ENCODE results near the gene TNK2. TPM values are rescaled to one million over a fixed set of nuclear protein-coding genes. Genes with fewer than 3 reads are reported as not detected.

Gene TNK2
- total RNA-seq, 1 experiment from 2014 or later = 55.1 TPM

- no peaks in the 10 kb centered on the region for H3K79me2 ChIP-seq (ENCODE audit: insufficient read depth, low read length)
- CTCF ChIA-PET = interaction anchor here (0.7 to 1.6 kb wide), 2 partner anchors 27 to 39 kb away, joined by 3 to 6 read pairs; no protein-coding TSS in a partner anchor
- no peaks in the 10 kb centered on the region for H4K20me1 ChIP-seq (ENCODE audit: insufficient read depth)
- DNase-seq (ENCODE audit: low read depth, low spot score) = no peak
- POLR2A ChIA-PET = no interaction called here
- H2AFZ ChIP-seq (ENCODE audit: low read depth, low read length, poor library complexity, severe bottlenecking) = no peak overlapping the region
- H3K4me3 ChIP-seq (replicated peaks in 1 of 2; ENCODE audit: low read depth in 1 of 2, low read length in 2 of 2) = no peak overlapping the region
- H3K9ac ChIP-seq (ENCODE audit: low read length) = no peak overlapping the region
- H3K4me1 ChIP-seq (ENCODE audit: control insufficient read depth in 1 of 2, insufficient read depth in 2 of 2, low read length in 2 of 2) = peaks cover 0 to 2% of the 10 kb centered on the region in 2 experiments; a peak in 2 of 4 replicates
- ATAC-seq = no peak
- H3K27me3 ChIP-seq (ENCODE audit: insufficient read depth, low read length) = no peaks in the 10 kb centered on the region
- TF ChIP-seq, protein P1, sequence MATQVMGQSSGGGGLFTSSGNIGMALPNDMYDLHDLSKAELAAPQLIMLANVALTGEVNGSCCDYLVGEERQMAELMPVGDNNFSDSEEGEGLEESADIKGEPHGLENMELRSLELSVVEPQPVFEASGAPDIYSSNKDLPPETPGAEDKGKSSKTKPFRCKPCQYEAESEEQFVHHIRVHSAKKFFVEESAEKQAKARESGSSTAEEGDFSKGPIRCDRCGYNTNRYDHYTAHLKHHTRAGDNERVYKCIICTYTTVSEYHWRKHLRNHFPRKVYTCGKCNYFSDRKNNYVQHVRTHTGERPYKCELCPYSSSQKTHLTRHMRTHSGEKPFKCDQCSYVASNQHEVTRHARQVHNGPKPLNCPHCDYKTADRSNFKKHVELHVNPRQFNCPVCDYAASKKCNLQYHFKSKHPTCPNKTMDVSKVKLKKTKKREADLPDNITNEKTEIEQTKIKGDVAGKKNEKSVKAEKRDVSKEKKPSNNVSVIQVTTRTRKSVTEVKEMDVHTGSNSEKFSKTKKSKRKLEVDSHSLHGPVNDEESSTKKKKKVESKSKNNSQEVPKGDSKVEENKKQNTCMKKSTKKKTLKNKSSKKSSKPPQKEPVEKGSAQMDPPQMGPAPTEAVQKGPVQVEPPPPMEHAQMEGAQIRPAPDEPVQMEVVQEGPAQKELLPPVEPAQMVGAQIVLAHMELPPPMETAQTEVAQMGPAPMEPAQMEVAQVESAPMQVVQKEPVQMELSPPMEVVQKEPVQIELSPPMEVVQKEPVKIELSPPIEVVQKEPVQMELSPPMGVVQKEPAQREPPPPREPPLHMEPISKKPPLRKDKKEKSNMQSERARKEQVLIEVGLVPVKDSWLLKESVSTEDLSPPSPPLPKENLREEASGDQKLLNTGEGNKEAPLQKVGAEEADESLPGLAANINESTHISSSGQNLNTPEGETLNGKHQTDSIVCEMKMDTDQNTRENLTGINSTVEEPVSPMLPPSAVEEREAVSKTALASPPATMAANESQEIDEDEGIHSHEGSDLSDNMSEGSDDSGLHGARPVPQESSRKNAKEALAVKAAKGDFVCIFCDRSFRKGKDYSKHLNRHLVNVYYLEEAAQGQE (IDR thresholded peaks at IDR 0.05; ENCODE audit: low read depth) = no peak
- no peak for TF ChIP-seq ELF1 (IDR thresholded peaks at IDR 0.05; ENCODE audit: borderline replicate concordance, low read depth)
- TF ChIP-seq ZNF274 (IDR thresholded peaks at IDR 0.05; ENCODE audit: low read depth, low read length) = no peak
- TF ChIP-seq, protein P2, sequence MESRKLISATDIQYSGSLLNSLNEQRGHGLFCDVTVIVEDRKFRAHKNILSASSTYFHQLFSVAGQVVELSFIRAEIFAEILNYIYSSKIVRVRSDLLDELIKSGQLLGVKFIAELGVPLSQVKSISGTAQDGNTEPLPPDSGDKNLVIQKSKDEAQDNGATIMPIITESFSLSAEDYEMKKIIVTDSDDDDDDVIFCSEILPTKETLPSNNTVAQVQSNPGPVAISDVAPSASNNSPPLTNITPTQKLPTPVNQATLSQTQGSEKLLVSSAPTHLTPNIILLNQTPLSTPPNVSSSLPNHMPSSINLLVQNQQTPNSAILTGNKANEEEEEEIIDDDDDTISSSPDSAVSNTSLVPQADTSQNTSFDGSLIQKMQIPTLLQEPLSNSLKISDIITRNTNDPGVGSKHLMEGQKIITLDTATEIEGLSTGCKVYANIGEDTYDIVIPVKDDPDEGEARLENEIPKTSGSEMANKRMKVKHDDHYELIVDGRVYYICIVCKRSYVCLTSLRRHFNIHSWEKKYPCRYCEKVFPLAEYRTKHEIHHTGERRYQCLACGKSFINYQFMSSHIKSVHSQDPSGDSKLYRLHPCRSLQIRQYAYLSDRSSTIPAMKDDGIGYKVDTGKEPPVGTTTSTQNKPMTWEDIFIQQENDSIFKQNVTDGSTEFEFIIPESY (IDR thresholded peaks at IDR 0.05; ENCODE audit: extremely low read depth, insufficient replicate concordance, low read length) = no peak
- TF ChIP-seq YY1 (IDR thresholded peaks at IDR 0.05; ENCODE audit: extremely low read depth, insufficient replicate concordance, low read depth, low read length) = no peak
- no peak for TF ChIP-seq RAD21 (IDR thresholded peaks at IDR 0.05; ENCODE audit: low read depth)
- no peak for TF ChIP-seq CBX3 (IDR thresholded peaks at IDR 0.05; ENCODE audit: low read depth)
- no peak for TF ChIP-seq SIN3A (IDR thresholded peaks at IDR 0.05; ENCODE audit: low read depth)
- no peak for TF ChIP-seq TCF7L2 (IDR thresholded peaks at IDR 0.05; ENCODE audit: borderline replicate concordance, extremely low read depth, insufficient read depth, insufficient read length)
- no peak for TF ChIP-seq SRF (IDR thresholded peaks at IDR 0.05; ENCODE audit: low read depth)
- no peak for TF ChIP-seq EZH2phosphoT487 (IDR thresholded peaks at IDR 0.05; ENCODE audit: borderline replicate concordance)
- TF ChIP-seq CEBPB (IDR thresholded peaks at IDR 0.05; ENCODE audit: low read depth) = no peak
- TF ChIP-seq EZH2 (IDR thresholded peaks at IDR 0.05) = no peak
- no peak for TF ChIP-seq CTCF (IDR thresholded peaks at IDR 0.05 in 2 of 3, conservative IDR thresholded peaks at IDR 0.05 in 1 of 3; ENCODE audit: borderline replicate concordance in 1 of 3, insufficient read depth in 1 of 3, low read depth in 2 of 3, low read length in 2 of 3)
- TF ChIP-seq POLR2AphosphoS5 (IDR thresholded peaks at IDR 0.05; ENCODE audit: low read depth, low read length) = no peak
- TF ChIP-seq, protein P3, sequence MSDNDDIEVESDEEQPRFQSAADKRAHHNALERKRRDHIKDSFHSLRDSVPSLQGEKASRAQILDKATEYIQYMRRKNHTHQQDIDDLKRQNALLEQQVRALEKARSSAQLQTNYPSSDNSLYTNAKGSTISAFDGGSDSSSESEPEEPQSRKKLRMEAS (IDR thresholded peaks at IDR 0.05) = no peak
- no peak for TF ChIP-seq SP1 (IDR thresholded peaks at IDR 0.05; ENCODE audit: low read depth)
- no peak for TF ChIP-seq POLR2A (IDR thresholded peaks at IDR 0.05; ENCODE audit: borderline replicate concordance, extremely low read depth, insufficient read depth, insufficient read length)
- no peaks in the 10 kb centered on the region; a peak in 2 of 4 replicates for H3K36me3 ChIP-seq (ENCODE audit: control insufficient read depth in 1 of 2, insufficient read depth in 2 of 2, low read length in 2 of 2)
- intact Hi-C loops (cut with micrococcal nuclease) = no loop called here
- no peak overlapping the region for H3K27ac ChIP-seq (ENCODE audit: low read depth, low read length)
- no peak overlapping the region for H3K4me2 ChIP-seq (ENCODE audit: low read length)
- H3K9me3 ChIP-seq (ENCODE audit: control insufficient read depth in 1 of 2, insufficient read depth in 1 of 2, low read depth in 1 of 2, low read length in 2 of 2) = no peaks in the 10 kb centered on the region
- H3K9me2 ChIP-seq (ENCODE audit: insufficient read depth) = no peaks in the 10 kb centered on the region
- BruUV-seq (replicated peaks) = no TSS peak
- RAD21 ChIA-PET (ENCODE audit: low non-redundant PET in 1 of 2, low total read pairs in 2 of 2, uncharacterized antibody in 2 of 2, unreplicated experiment in 2 of 2) = no interaction called here
These were observed 19.1 kb downstream of the TNK2 start for GRCh38 chr3:195888981-195889869.

Data from HCT116 (cell line).